SK-N-SH (cell line): ENCODE data around the gene PCGF1. TPM values are rescaled to one million over a fixed set of nuclear protein-coding genes. Genes with fewer than 3 reads are reported as not detected.

Source experiments
- CTCF ChIA-PET: fragments of 300-600, 350-600 bp; formaldehyde crosslinking; extraction: SDS; loops from one replicate; lab custom pipeline; 2021; lab: Yijun Ruan, JAX
- POLR2A ChIA-PET: fragments of 350-600 bp; sonication (Branson Sonifier 250); formaldehyde crosslinking; extraction: SDS; loops from one replicate; lab custom pipeline; 2020; ENCODE audit warnings: antibody characterized with exemption, inconsistent platforms; lab: Yijun Ruan, JAX
- DNase-seq: peaks from one replicate; pipeline ENCODE4 v3.0.0; 2012
- H2AFZ ChIP-seq: fragments of 200-600 bp; sonication (generic); 2 replicates; pipeline ENCODE4 v1.8.1; 2016; ENCODE audit warnings: antibody characterized with exemption, mild to moderate bottlenecking, low read depth
- H3F3A ChIP-seq: fragments of 200-600 bp; sonication (generic); replicated peaks from 2 replicates; pipeline ENCODE3; 2016; ENCODE audit warnings: antibody characterized with exemption, mild to moderate bottlenecking; ENCODE audit not compliant: insufficient read depth
- H3K27ac ChIP-seq, 2 experiments: fragments of 200-500 bp in 1 of 2; fragments of 200-600 bp in 1 of 2; sonication (Bioruptor generic) in 1 of 2; sonication (generic), shearing (Covaris generic) in 1 of 2; 2 replicates each; pipeline versions ENCODE4 v1.5.1 to v1.6.1; 2014 to 2016; ENCODE audit warnings: low read depth in 2 of 2, inconsistent platforms in 1 of 2, low read length in 1 of 2, mild to moderate bottlenecking in 1 of 2, mixed read lengths in 1 of 2
- H3K27me3 ChIP-seq: fragments of 200-600 bp; sonication (generic), shearing (Covaris generic); 2 replicates; pipeline ENCODE4 v1.6.1; 2016; ENCODE audit warnings: mixed run types; ENCODE audit not compliant: insufficient read depth
- H3K36me3 ChIP-seq, 2 experiments: fragments of 200-500 bp in 1 of 2; fragments of 200-600 bp in 1 of 2; sonication (Bioruptor generic) in 1 of 2; sonication (generic) in 1 of 2; replicated peaks in 1 of 2; 2 replicates each; pipeline versions ENCODE3 to v1.5.1; 2014 to 2016; ENCODE audit warnings: low read length in 1 of 2, mild to moderate bottlenecking in 1 of 2; ENCODE audit not compliant: insufficient read depth in 2 of 2, control insufficient read depth in 1 of 2
- H3K4me1 ChIP-seq, 2 experiments: fragments of 200-500 bp in 1 of 2; fragments of 200-600 bp in 1 of 2; sonication (Bioruptor generic) in 1 of 2; sonication (generic), shearing (Covaris generic) in 1 of 2; 2 replicates each; pipeline versions ENCODE4 v1.5.1 to v1.6.1; 2014 to 2016; ENCODE audit warnings: low read depth in 1 of 2, low read length in 1 of 2, mixed run types in 1 of 2; ENCODE audit not compliant: insufficient read depth in 2 of 2, control insufficient read depth in 1 of 2
- H3K4me2 ChIP-seq: fragments of 200-600 bp; sonication (generic), shearing (Covaris generic); 2 replicates; pipeline ENCODE4 v1.6.1; 2017; ENCODE audit warnings: mixed run types
- H3K4me3 ChIP-seq, 2 experiments: fragments of 200-500 bp in 1 of 2; fragments of 200-600 bp in 1 of 2; sonication (Bioruptor generic) in 1 of 2; sonication (generic), shearing (Covaris generic) in 1 of 2; 2 replicates each; pipeline versions ENCODE4 v1.5.1 to v1.8.1; 2014 to 2016; ENCODE audit warnings: low read depth in 2 of 2, inconsistent platforms in 1 of 2, low read length in 1 of 2, mild to moderate bottlenecking in 1 of 2, mixed read lengths in 1 of 2, moderate library complexity in 1 of 2
- H3K79me2 ChIP-seq: fragments of 200-600 bp; sonication (generic); 2 replicates; pipeline ENCODE4 v1.8.1; 2017; ENCODE audit warnings: mild to moderate bottlenecking; ENCODE audit not compliant: insufficient read depth
- H3K9ac ChIP-seq: fragments of 200-600 bp; sonication (generic); 2 replicates; pipeline ENCODE4 v1.6.1; 2017; ENCODE audit warnings: mixed run types
- H3K9me2 ChIP-seq: fragments of 200-600 bp; sonication (generic); 2 replicates; pipeline ENCODE4 v1.6.1; 2017; ENCODE audit warnings: mixed run types
- H3K9me3 ChIP-seq: fragments of 200-600 bp; sonication (generic); 2 replicates; pipeline ENCODE4 v1.6.1; 2017; ENCODE audit warnings: mixed run types, mild to moderate bottlenecking, moderate library complexity
- H4K20me1 ChIP-seq: fragments of 200-600 bp; sonication (generic); 2 replicates; pipeline ENCODE4 v1.6.1; 2017; ENCODE audit warnings: mild to moderate bottlenecking, mixed run types; ENCODE audit not compliant: insufficient read depth
- CTCF ChIP-seq: fragments of 200-600 bp; sonication (generic); IDR thresholded peaks from 2 replicates; pipeline ENCODE4 v1.6.1; 2017; ENCODE audit warnings: antibody characterized with exemption, mild to moderate bottlenecking, moderate library complexity
- GATA2 ChIP-seq: sonication (generic); formaldehyde crosslinking; IDR thresholded peaks from 2 replicates; pipeline ENCODE4 v1.5.0; 2020; ENCODE audit warnings: mild to moderate bottlenecking, missing genetic modification reagents
- IRF3 ChIP-seq: fragments of 150-350 bp; IDR thresholded peaks from 2 replicates; pipeline ENCODE4 v1.6.1; 2016; ENCODE audit warnings: mild to moderate bottlenecking, low read depth, low read length
- POLR2AphosphoS5 ChIP-seq: IDR thresholded peaks from 2 replicates; pipeline ENCODE4 v1.6.1; 2012; ENCODE audit warnings: low read depth, low read length
- RAD21 ChIP-seq: IDR thresholded peaks from 2 replicates; pipeline ENCODE4 v1.6.1; 2012; ENCODE audit warnings: mild to moderate bottlenecking, low read length
- RFX5 ChIP-seq: IDR thresholded peaks from 2 replicates; pipeline ENCODE4 v1.6.1; 2012; ENCODE audit warnings: mild to moderate bottlenecking, improper control_type of control experiment, low read length
- SIN3A ChIP-seq: IDR thresholded peaks from 2 replicates; pipeline ENCODE4 v1.6.1; 2012; ENCODE audit warnings: low read depth, mild to moderate bottlenecking, low read length, moderate library complexity, borderline replicate concordance
- SMC3 ChIP-seq: IDR thresholded peaks from 2 replicates; pipeline ENCODE4 v1.6.1; 2012; ENCODE audit warnings: low read depth, low read length, improper control_type of control experiment
- TAF1 ChIP-seq: IDR thresholded peaks from 2 replicates; pipeline ENCODE4 v1.6.1; 2012; ENCODE audit warnings: low read depth, mild to moderate bottlenecking, low read length, moderate library complexity, borderline replicate concordance
- USF2 ChIP-seq: fragments of 150-350 bp; IDR thresholded peaks from 2 replicates; pipeline ENCODE4 v1.6.1; 2017; ENCODE audit warnings: antibody characterized with exemption, low read length, low read depth, borderline replicate concordance
- WGBS: methylation state at CpG from one replicate; pipeline ENCODE4 v1.1.6; 2017; ENCODE audit warnings: low lambda C conversion rate; 5-methylcytosine and 5-hydroxymethylcytosine counted together
- polyA plus RNA-seq, 3 experiments: library from polyadenylated mRNA; depleted of rRNA; stranded (reverse); fragments of >200 nt; gene quantifications; 2 replicates each; pipeline ENCODE4 v1.2.3, GENCODE V29; 2012

PCGF1 gene
- polyA plus RNA-seq, 1 of the 3 experiments (the other 2 are of a cell fraction), result 44.9 TPM

GRCh38 chr2:74534411-74534810 lies 26.9 kb upstream of the PCGF1 start:
- H3K36me3 ChIP-seq, result peaks cover 10 to 25% of the 10 kb centered on the region in 2 experiments
- H4K20me1 ChIP-seq, result no peaks in the 10 kb centered on the region
- peak; percentile 34; the same call in 1 of the 2 replicates for TF ChIP-seq POLR2AphosphoS5
- no peak for TF ChIP-seq RAD21
- H3F3A ChIP-seq, result peaks cover 18% of the 10 kb centered on the region
- no peak overlapping the region for H3K9ac ChIP-seq
- H3K4me1 ChIP-seq, result peaks cover 8 to 12% of the 10 kb centered on the region in 2 experiments; a peak in 3 of 4 replicates
- ChIA-PET POLR2A (no interaction called here), CTCF (interaction anchor here (4.0 to 7.8 kb wide), 3 partner anchors 11 to 54 kb away, joined by 26 to 102 read pairs (median 71); partner anchors contain the start of genes CCDC142 and TTC31)
- 96% methylated on average over 3 of the region's 12 CpGs for WGBS
- no peaks in the 10 kb centered on the region for H3K27me3 ChIP-seq
- no peaks in the 10 kb centered on the region for H3K9me2 ChIP-seq
- no peaks in the 10 kb centered on the region for H3K9me3 ChIP-seq
- H3K4me2 ChIP-seq, result no peak overlapping the region
- H3K4me3 ChIP-seq, result no peak overlapping the region
- peaks cover 23% of the 10 kb centered on the region for H3K79me2 ChIP-seq
- no peak for DNase-seq
- no peak overlapping the region; a peak in 1 of 4 replicates for H3K27ac ChIP-seq
- H2AFZ ChIP-seq, result no peak overlapping the region

DNA sequence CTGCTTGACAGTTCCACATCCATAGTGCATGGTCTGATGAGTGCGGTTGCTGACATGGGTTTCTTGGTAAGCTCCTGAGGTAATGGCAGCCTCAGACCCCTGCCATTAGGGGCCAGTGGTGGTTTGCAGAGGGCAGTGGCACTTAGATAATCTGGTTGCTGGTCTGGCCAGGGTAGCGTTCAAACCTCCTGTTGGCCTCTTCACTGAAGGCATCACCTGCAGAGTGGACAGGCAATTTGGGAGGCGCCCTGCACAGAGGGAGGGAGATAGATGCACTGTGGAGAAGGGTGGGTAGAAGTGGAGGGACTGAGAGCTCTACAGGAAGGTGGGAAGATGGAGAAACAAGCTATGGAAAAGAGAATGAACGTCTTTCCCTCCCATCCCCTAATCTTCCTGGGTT lies 26.0 kb upstream of the PCGF1 start:
- 96% methylated on average over 4 of the region's 4 CpGs for whole genome bisulfite sequencing
- Histone ChIP-seq H3K79me2 (peaks cover 33% of the 10 kb centered on the region), H3K9me3 (no peaks in the 10 kb centered on the region), H2AFZ (no peak overlapping the region), H3K27me3 (no peaks in the 10 kb centered on the region), H3K36me3 (peaks cover 10 to 25% of the 10 kb centered on the region in 2 experiments), H3K4me1 (peaks cover 11 to 18% of the 10 kb centered on the region in 2 experiments), H3K9ac (no peak overlapping the region), H3F3A (peaks cover 18% of the 10 kb centered on the region), H3K4me2 (no peak overlapping the region), H3K9me2 (no peaks in the 10 kb centered on the region), H4K20me1 (no peaks in the 10 kb centered on the region), H3K27ac (no peak overlapping the region), H3K4me3 (no peak overlapping the region)
- no peak for DNase-seq
- POLR2A ChIA-PET, result interaction anchor here (1.0 to 2.9 kb wide), 4 partner anchors 26 to 79 kb away, joined by 3 to 11 read pairs (median 8); partner anchors contain the start of genes CCDC142, INO80B, PCGF1 and TTC31
- CTCF ChIA-PET, result interaction anchor here (2.2 to 7.8 kb wide), 9 partner anchors 12 to 284 kb away, joined by 8 to 102 read pairs (median 26); partner anchors contain the start of genes CCDC142, MRPL53, PCGF1 and TTC31
- TF ChIP-seq USF2 (no peak), IRF3 (no peak), TAF1 (no peak), RFX5 (no peak), GATA2 (no peak)
- TF ChIP-seq, all 33 proteins: peak for 0

DNA sequence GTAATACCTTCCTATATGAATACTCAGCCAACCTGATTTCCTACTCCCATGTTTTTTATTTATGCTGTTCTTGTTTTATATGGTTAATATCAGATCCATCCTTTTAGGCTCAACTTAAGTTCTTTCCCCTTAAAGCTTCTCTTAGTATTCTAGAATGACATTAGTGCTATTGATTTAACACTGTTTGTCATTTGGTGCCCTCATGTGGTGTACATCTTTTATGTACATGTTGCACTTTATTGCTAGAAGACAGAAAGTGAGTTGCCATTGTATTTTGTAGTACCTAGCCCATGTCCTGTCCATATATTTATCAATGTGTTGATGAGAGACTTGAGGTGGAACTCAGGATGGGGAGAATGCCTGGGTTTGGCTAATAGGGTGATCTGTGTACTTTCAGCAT lies 24.7 kb upstream of the PCGF1 start:
- H3F3A ChIP-seq, result peaks cover 18% of the 10 kb centered on the region
- H3K4me2 ChIP-seq, result peak overlapping the region; percentile 85; the same call in 1 of the 2 replicates
- ChIA-PET CTCF (interaction anchor here (0.6 to 7.8 kb wide), 33 partner anchors 8 to 282 kb away, joined by 3 to 102 read pairs (median 6); partner anchors contain the start of genes C2orf81, CCDC142, MOGS and MRPL53), POLR2A (interaction anchor here (1.5 to 2.9 kb wide), 4 partner anchors 10 to 49 kb away, joined by 5 to 11 read pairs (median 8); partner anchors contain the start of genes CCDC142, PCGF1 and TTC31)
- no peak overlapping the region; a peak in 1 of 4 replicates for H3K4me3 ChIP-seq
- TF ChIP-seq GATA2 (no peak), CTCF (peak; percentile 61), POLR2AphosphoS5 (no peak), SMC3 (peak; percentile 60), SIN3A (no peak), RAD21 (peak; percentile 80)
- no peaks in the 10 kb centered on the region for H3K9me3 ChIP-seq
- no peaks in the 10 kb centered on the region for H4K20me1 ChIP-seq
- peaks cover 45% of the 10 kb centered on the region for H3K79me2 ChIP-seq
- peaks cover 13 to 22% of the 10 kb centered on the region in 2 experiments for H3K4me1 ChIP-seq
- no peaks in the 10 kb centered on the region for H3K27me3 ChIP-seq
- H3K9me2 ChIP-seq, result no peaks in the 10 kb centered on the region
- no peak overlapping the region for H2AFZ ChIP-seq
- no peak overlapping the region for H3K27ac ChIP-seq
- DNase-seq, result no peak
- H3K9ac ChIP-seq, result no peak overlapping the region
- peaks cover 19 to 34% of the 10 kb centered on the region in 2 experiments for H3K36me3 ChIP-seq
